ENCODE data around the gene GGT7. TPM values are rescaled to one million over a fixed set of nuclear protein-coding genes. Genes with fewer than 3 reads are reported as not detected.
A peak's percentile ranks its signal among the peaks of the same experiment; 100 is the strongest.
"Not testable (repeated sequence)": the region's sequence is repeated elsewhere in the genome, so short reads cannot be mapped to it uniquely, and the experiment has no call there.

GGT7 gene
- total RNA-seq, 1 experiment from 2014 or later: 6.5 TPM

GRCh38 chr20:34907616-34908469 is 35.2 kb upstream of the GGT7 start:
- H3K4me2 ChIP-seq: peak overlapping the region; percentile 60
- POLR2A ChIA-PET (ENCODE audit: unreplicated experiment): interaction anchor here (0.5 to 0.9 kb wide), 7 partner anchors 15 to 667 kb away, joined by 3 to 22 read pairs (median 3); partner anchors contain the start of genes GSS and MYH7B
- BruUV-seq (replicated peaks): no TSS peak
- H3K4me3 ChIP-seq: 0 out of 2 replicates have a peak overlapping the region, but pooled peaks have one; percentile 3
- no peak overlapping the region for H2AFZ ChIP-seq
- H4K20me1 ChIP-seq (ENCODE audit: insufficient read depth): no peaks in the 10 kb centered on the region
- peak overlapping the region; percentile 90 for H3K27ac ChIP-seq
- no peaks in the 10 kb centered on the region for H3K9me3 ChIP-seq (ENCODE audit: insufficient read depth, low read depth)
- DNase-seq: peak; percentile 86 to 97
- H3K27me3 ChIP-seq (ENCODE audit: insufficient read depth, low read depth): no peaks in the 10 kb centered on the region
- peaks cover 33% of the 10 kb centered on the region for H3K36me3 ChIP-seq (ENCODE audit: low read depth)
- TF ChIP-seq EZH2 (IDR thresholded peaks at IDR 0.05; ENCODE audit: low read depth): no peak
- TF ChIP-seq CTCF (conservative IDR thresholded peaks at IDR 0.05): no peak
- H3K79me2 ChIP-seq (ENCODE audit: low read depth): peaks cover 49% of the 10 kb centered on the region
- CTCF ChIA-PET: interaction anchor here (0.6 to 1.1 kb wide), 2 partner anchors 83 to 561 kb away, joined by 3 to 8 read pairs; no protein-coding TSS in a partner anchor
- intact Hi-C loops (cut with micrococcal nuclease; ENCODE audit: unreplicated experiment): loop anchor here (1.0 to 2.0 kb wide), 3 partner anchors 15 to 47 kb away; partner anchors contain the start of genes ACSS2, GSS and MYH7B
- peaks cover 50% of the 10 kb centered on the region for H3F3A ChIP-seq (ENCODE audit: insufficient read depth, low read depth)
- peaks cover 40% of the 10 kb centered on the region for H3K4me1 ChIP-seq (replicated peaks; ENCODE audit: insufficient read depth)
- H3K9me2 ChIP-seq (ENCODE audit: insufficient read depth): no peaks in the 10 kb centered on the region

GRCh38 chr20:34904202-34904621 is 31.6 kb upstream of the GGT7 start:
- POLR2A ChIA-PET (ENCODE audit: unreplicated experiment): interaction anchor here (0.7 kb wide), 1 partner anchor 11 kb away, joined by 24 read pairs; no protein-coding TSS in a partner anchor
- Histone ChIP-seq H3K4me3 (no peak overlapping the region), H4K20me1 (ENCODE audit: insufficient read depth) (no peaks in the 10 kb centered on the region), H3F3A (ENCODE audit: insufficient read depth, low read depth) (peaks cover 46% of the 10 kb centered on the region), H3K27ac (peak overlapping the region; percentile 14; the same call in 1 of the 2 replicates), H3K9me2 (ENCODE audit: insufficient read depth) (no peaks in the 10 kb centered on the region), H2AFZ (no peak overlapping the region), H3K79me2 (ENCODE audit: low read depth) (peaks cover 27% of the 10 kb centered on the region), H3K4me1 (replicated peaks; ENCODE audit: insufficient read depth) (peaks cover 42% of the 10 kb centered on the region), H3K9me3 (ENCODE audit: insufficient read depth, low read depth) (no peaks in the 10 kb centered on the region), H3K4me2 (no peak overlapping the region), H3K36me3 (ENCODE audit: low read depth) (peaks cover 22% of the 10 kb centered on the region), H3K27me3 (ENCODE audit: insufficient read depth, low read depth) (no peaks in the 10 kb centered on the region)
- DNase-seq: no peak
- CTCF ChIA-PET: interaction anchor here (0.6 to 0.7 kb wide), 2 partner anchors 18 to 372 kb away, joined by 3 to 19 read pairs; no protein-coding TSS in a partner anchor
- intact Hi-C loops (cut with micrococcal nuclease; ENCODE audit: unreplicated experiment): no loop called here
- TF ChIP-seq EZH2 (IDR thresholded peaks at IDR 0.05; ENCODE audit: low read depth) (no peak), CTCF (conservative IDR thresholded peaks at IDR 0.05) (no peak)
- BruUV-seq (replicated peaks): no TSS peak

GRCh38 chr20:34898731-34899130 is 26.1 kb upstream of the GGT7 start:
- H3K9me3 ChIP-seq (ENCODE audit: insufficient read depth, low read depth); H2AFZ ChIP-seq; intact Hi-C loops (cut with micrococcal nuclease; ENCODE audit: unreplicated experiment); H4K20me1 ChIP-seq (ENCODE audit: insufficient read depth); H3F3A ChIP-seq (ENCODE audit: insufficient read depth, low read depth); BruUV-seq (replicated peaks); H3K4me3 ChIP-seq; H3K9me2 ChIP-seq (ENCODE audit: insufficient read depth); H3K27me3 ChIP-seq (ENCODE audit: insufficient read depth, low read depth); POLR2A ChIA-PET (ENCODE audit: unreplicated experiment); CTCF ChIA-PET; H3K4me2 ChIP-seq; H3K27ac ChIP-seq; DNase-seq: not testable (repeated sequence)
- peaks cover 31% of the 10 kb centered on the region for H3K79me2 ChIP-seq (ENCODE audit: low read depth)
- peaks cover 10% of the 10 kb centered on the region; the same call in 1 of the 2 replicates for H3K4me1 ChIP-seq (replicated peaks; ENCODE audit: insufficient read depth)
- peaks cover 15% of the 10 kb centered on the region for H3K36me3 ChIP-seq (ENCODE audit: low read depth)

GRCh38 chr20:34898129-34898528 is 25.5 kb upstream of the GGT7 start:
- CTCF ChIA-PET: interaction anchor here (0.6 kb wide), 1 partner anchor 22 kb away, joined by 21 read pairs; the partner anchor contains the start of gene ACSS2

More at GRCh38 chr20:34898129-34898528, 25.5 kb upstream of the GGT7 start:
- H3K27ac ChIP-seq; H3K4me3 ChIP-seq; H3K4me2 ChIP-seq; H4K20me1 ChIP-seq (ENCODE audit: insufficient read depth); BruUV-seq (replicated peaks); POLR2A ChIA-PET (ENCODE audit: unreplicated experiment); H2AFZ ChIP-seq; DNase-seq; H3K9me3 ChIP-seq (ENCODE audit: insufficient read depth, low read depth); H3K4me1 ChIP-seq (replicated peaks; ENCODE audit: insufficient read depth); H3K9me2 ChIP-seq (ENCODE audit: insufficient read depth); intact Hi-C loops (cut with micrococcal nuclease; ENCODE audit: unreplicated experiment); H3K27me3 ChIP-seq (ENCODE audit: insufficient read depth, low read depth); H3F3A ChIP-seq (ENCODE audit: insufficient read depth, low read depth): not testable (repeated sequence)
- Histone ChIP-seq H3K36me3 (ENCODE audit: low read depth) (peaks cover 15% of the 10 kb centered on the region), H3K79me2 (ENCODE audit: low read depth) (peaks cover 37% of the 10 kb centered on the region)
